Measurements from ENCODE around the gene SLC2A6.

DNA sequence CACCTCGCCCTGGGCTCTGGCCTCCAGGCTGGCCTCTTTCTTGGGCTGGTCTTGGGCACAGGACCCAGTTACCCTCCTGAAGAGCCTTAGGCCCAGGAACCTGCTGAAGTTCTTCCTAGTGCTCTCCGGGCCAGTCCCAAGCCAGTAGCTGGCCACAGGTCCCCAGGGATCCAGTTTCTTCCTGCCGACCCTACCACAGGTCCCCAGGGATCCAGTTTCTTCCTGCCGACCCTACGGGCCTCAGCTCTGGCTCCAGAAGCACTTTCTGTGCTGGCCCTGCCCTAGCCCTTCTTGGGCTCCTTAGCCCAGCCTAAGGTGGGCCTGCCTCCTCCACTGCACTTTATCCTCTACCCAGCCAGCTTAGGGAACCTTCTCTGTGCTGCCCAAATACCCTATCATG, 37.3 kb downstream of the SLC2A6 start:
- TF ChIP-seq, protein P1, sequence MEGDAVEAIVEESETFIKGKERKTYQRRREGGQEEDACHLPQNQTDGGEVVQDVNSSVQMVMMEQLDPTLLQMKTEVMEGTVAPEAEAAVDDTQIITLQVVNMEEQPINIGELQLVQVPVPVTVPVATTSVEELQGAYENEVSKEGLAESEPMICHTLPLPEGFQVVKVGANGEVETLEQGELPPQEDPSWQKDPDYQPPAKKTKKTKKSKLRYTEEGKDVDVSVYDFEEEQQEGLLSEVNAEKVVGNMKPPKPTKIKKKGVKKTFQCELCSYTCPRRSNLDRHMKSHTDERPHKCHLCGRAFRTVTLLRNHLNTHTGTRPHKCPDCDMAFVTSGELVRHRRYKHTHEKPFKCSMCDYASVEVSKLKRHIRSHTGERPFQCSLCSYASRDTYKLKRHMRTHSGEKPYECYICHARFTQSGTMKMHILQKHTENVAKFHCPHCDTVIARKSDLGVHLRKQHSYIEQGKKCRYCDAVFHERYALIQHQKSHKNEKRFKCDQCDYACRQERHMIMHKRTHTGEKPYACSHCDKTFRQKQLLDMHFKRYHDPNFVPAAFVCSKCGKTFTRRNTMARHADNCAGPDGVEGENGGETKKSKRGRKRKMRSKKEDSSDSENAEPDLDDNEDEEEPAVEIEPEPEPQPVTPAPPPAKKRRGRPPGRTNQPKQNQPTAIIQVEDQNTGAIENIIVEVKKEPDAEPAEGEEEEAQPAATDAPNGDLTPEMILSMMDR (IDR thresholded peaks at IDR 0.05): no peak
- no peak for TF ChIP-seq POLR2A (IDR thresholded peaks at IDR 0.05)
